Measurements from ENCODE around the gene FAM89B. TPM values are rescaled to one million over a fixed set of nuclear protein-coding genes. Genes with fewer than 3 reads are reported as not detected.

FAM89B gene
- total RNA-seq, 1 experiment from 2014 or later: 43.1 TPM

- no peak for DNase-seq (ENCODE audit: low read depth)
These were observed 16.1 kb downstream of the FAM89B start for GRCh38 chr11:65588199-65589054.

GRCh38 chr11:65589444-65590239, 17.3 kb downstream of the FAM89B start:
- no peak for DNase-seq (ENCODE audit: low read depth)

DNA sequence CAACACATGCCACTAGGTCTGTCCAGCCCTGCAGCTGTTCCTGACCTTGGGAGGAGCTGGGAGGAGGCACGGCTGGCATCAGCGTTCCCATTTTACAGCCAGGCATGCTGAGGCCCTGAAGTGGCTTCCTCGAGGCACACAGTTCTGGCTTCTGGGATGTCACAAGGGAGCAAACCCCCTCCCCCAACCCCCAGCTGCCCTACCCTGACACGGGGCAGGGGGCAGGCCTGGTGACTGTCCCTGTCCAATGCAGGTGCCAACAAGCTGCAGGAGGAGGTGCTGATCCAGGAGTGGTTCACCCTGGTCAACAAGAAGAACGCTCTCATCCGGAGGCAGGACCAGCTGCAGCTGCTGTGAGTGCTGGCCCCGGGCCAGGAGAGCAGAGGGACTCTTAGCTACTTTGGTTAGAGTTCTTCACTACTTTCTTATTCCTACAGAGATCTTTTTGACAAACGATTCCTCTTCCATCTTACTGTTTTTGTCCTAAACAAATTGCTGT, 18.0 kb downstream of the FAM89B start:
- DNase-seq (ENCODE audit: low read depth): no peak

DNA sequence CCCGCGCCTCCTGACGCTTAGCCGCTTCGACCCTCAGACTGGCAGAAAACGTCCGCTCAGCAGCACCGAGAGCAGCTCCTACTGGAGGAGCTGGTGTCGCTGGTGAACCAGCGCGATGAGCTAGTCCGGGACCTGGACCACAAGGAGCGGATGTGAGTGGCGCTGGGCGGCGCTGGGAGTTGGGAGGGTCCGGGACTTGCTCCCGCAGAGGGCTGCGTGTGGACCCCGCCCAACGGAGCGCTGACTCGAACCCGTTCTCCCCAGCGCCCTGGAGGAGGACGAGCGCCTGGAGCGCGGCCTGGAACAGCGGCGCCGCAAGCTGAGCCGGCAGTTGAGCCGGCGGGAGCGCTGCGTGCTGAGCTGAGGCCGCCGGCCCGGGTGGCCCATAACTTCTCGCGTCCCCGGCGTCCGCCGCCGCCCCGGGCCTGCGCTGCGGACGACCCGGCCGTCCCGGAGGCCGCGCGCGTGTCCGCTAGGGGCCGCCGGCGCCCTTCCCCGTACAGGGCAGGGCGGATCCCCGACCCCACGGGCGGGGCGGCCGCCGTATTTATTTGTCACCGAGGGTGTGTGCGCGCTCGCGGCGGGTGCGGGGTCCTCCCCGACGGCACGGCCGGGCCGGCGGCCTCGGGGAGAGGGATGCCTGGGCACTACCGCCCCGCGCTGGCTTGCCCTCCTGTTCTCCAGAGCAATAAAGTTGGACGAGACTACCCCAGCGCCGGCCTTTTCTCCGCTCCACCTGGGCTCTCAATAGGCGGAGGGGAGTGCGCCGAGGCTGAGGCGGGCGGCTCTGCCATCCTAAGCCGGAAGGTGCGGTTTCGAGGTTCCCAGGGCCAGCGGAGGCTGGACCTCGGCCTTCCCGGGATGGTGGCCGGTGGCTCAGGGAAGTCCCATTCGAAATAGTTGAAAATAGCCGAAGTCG, 19.9 kb downstream of the FAM89B start:
- no peak for DNase-seq (ENCODE audit: low read depth)

DNA sequence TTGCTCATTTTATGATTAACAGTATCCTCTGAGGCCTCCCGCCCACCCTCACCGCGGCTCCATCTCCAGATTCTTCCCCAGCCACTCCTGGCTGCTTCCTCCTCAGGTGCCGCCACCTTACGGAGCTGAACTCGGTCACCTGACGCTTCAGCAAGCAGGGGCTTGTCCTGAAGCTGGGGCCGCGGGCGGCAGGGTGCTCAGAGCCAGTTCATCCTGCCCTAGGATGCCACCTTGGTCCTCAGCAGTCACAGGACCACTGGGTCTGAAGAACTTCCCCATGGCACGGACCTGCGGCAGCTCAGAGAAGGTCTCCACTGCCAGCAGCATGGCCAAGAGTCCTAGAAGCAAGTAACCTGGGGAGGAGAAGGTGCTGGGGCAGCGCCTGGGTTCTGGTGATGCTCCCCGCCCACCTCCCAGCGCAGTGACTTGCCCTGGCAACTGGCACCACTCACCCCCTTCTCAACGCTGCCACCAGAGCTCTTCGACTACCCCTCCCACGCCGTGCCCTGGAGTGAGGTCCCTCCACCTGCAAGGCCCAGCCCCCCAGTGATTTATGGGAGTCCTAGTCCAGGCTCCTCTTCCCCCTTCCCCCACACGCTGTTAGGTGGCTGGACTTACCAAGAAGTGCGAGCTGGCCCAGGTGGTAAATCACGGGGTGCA, 20.6 kb downstream of the FAM89B start:
- DNase-seq (ENCODE audit: low read depth): no peak

DNA sequence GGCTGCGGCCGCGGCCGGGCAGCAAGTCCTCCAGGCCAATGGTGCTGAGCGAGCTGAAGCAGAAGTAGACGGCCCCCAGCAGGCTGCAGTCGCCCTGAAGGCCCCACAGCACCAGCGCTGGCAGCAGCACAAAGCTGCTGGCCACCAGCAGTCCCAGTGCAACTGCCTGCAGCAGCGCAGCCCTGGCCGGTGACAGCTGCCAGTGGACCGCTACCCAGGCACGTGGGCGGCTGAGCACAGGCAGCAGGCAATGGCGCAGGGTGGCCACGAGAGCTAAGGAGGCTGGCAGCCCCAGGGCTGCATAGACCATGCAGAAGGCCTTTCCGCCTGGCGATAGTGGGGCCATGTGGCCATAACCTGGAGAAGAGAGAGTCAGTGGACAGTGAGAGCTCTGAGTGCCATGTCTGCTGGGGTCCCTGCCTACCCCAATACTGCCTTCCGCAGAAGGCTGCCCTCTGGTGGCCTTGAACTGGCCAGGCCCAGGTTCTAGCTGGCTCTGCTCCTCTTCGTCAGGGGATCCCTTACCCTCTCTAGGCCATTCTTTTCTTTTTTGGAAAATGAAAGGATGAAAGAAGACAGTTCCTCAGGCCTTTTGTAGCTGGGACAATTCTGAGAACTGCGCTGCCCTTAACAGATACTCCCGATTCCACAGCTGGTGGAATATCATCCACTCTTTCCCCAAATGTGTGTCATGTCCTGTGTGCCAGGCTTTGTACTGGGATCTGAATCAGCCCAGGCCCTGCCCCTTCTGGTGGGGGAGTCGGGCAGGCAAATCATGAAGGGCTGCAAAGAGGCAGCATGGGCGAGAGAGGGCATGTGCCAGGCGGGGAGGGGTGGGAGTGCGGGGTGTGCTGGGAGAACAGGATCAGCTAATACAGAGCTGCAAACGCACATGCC, 21.4 kb downstream of the FAM89B start:
- no peak for DNase-seq (ENCODE audit: low read depth)

DNA sequence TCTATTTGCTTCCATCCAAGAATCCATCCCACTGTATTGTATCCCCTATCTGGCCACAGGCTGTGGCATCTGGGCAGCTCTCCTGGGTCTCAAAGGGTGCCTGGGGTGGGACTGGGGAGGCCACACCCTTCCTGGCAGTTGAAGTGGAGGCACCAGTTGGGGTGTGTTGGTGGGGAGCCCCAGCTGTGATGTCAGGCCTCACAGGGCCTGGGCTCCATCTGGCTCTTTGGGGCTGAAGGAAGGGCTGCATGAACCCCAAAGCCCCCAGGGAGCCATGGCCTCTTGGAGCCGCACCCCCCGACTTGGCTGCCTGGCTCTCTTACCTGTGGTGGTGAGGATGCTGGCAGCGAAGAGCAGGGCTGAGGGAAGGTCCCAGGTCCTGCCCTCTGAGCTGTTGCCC, 22.8 kb downstream of the FAM89B start:
- DNase-seq (ENCODE audit: low read depth): no peak

DNA sequence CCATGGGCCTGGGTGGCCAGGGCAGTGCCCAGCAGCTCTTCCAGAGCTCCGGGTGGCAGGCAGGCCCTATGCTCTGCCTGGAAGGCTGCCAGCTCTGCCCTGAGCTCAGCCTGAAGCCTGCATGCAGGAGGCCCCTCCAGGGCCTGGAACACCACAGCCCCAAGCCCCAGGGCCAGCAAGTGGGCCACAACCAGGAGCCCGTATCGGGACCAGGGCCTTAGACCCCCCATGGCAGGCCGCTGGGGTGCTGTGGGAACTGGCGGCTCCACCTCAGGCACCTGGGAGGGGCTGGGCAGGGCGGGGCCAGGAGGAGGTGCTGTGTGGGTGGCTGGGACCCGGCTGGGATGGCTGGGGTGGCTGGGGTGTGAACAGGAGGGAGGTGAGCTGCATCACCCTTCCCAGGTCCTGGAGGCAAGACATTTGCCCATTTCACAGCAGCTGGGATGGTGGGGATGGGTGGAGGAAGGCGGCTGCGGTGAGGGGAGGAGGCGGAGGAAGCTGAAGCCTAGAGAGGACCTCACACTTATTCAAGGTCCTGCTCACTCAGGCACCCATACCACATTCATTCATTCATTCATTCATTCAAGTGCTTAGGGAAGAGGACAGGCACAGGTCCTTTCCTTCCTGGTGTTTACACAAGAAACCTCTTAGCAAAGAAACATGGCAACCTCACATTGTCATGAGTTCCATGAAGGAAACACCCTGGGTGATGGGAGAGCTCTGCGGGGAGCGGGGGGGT, 23.4 kb downstream of the FAM89B start, which contains the start of gene KCNK7:
Gene KCNK7 (minus strand): TSS at position 258 of the 739 bp plus-strand sequence. CDS start 28 bp downstream, at position 230.
- DNase-seq (ENCODE audit: low read depth): no peak

- no peak for DNase-seq (ENCODE audit: low read depth)
These were observed 24.2 kb downstream of the FAM89B start for GRCh38 chr11:65596520-65596919.

GRCh38 chr11:65598258-65598699, 25.9 kb downstream of the FAM89B start:
- DNase-seq (ENCODE audit: low read depth): no peak

GRCh38 chr11:65599216-65599954, 27.0 kb downstream of the FAM89B start:
- no peak for DNase-seq (ENCODE audit: low read depth)

DNA sequence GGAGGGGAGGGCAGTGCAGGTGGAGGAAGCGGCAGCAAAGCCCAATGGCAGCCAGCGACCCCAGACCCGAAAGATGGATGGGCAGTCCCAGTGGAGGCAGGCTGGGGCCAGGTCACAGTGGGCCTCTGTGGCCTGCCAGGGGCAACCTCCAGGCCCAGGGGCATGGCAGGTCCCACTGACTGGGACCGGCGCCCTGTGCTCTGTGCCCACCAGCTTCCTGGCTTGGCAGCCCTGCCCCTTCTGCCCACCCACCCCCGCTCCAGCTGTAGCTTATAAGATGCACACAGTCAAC, 27.6 kb downstream of the FAM89B start:
- DNase-seq (ENCODE audit: low read depth): no peak

DNA sequence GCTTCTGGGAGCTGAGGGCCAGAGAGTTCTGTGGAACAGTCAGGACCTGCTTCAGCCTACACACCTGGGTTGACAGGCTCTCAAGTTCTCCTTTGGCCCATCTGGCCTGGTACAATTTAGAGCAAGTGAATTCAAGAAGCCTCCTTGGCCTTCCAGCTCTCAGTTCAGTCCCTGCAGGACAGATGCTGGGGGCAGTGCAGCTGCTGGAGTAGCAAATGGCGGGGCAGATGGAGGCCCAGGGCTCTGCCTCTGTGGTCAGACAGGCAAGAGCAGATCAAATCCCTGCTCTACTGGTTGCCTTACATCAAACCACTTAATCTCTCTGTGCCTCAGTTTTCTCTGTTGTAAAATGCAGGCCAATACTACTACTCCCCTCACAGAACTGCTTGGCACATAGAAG, 31.9 kb downstream of the FAM89B start:
- no peak for DNase-seq (ENCODE audit: low read depth)

DNA sequence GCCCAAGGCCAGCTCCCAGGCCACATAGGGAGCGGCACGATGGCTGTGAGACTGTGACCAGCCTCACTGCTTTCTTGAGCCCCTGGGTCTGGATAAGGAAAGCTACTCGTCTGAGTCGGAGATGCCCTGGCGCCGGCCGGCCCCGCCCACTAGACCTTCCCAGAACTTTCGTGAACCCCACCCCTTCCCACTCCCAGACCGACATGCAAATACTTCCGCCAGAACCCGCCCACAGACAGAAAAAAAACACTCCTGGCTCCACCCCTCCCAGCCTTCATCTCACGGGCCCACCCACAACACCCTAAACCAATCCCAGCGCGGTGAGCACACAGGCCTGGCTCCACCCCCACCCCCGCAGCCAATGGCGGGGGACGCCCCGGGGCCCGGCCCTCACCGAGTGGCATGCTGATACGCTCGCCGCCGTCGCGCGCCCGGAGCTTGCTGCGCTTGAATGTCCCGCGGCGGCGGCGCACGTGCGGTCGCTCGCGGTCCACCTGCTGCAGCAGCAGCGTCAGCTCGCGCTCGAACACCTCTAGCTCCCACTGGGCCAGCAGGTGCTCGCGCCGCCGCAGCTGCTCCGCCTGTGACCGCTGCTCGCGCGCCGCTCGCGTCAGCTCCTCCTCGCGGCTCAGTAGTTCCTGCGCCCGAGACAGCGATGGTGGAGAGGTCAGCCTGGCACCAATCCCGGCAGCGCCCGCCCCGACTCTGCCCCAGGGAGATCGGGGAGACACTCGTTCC, 34.7 kb downstream of the FAM89B start:
- DNase-seq (ENCODE audit: low read depth): no peak

- DNase-seq (ENCODE audit: low read depth): no peak
These were observed 35.5 kb downstream of the FAM89B start for GRCh38 chr11:65607614-65608426.

- DNase-seq (ENCODE audit: low read depth): no peak
These were observed 36.9 kb downstream of the FAM89B start for GRCh38 chr11:65609229-65609628.

GRCh38 chr11:65609665-65610064, 37.3 kb downstream of the FAM89B start:
- DNase-seq (ENCODE audit: low read depth): no peak

Measured in RPMI7951 (cell line).